Kasumi-1 (cell line): Measurements from ENCODE around the gene THEM4.
A peak's percentile ranks its signal among the peaks of the same experiment; 100 is the strongest.
"Not testable (repeated sequence)": the region's sequence is repeated elsewhere in the genome, so short reads cannot be mapped to it uniquely, and the experiment has no call there.

ENCODE experiments used
- DNase-seq, 2 experiments: peaks; one replicate each; lab custom pipeline; 2025; lab: John Stamatoyannopoulos, UW

The THEM4 gene

DNA sequence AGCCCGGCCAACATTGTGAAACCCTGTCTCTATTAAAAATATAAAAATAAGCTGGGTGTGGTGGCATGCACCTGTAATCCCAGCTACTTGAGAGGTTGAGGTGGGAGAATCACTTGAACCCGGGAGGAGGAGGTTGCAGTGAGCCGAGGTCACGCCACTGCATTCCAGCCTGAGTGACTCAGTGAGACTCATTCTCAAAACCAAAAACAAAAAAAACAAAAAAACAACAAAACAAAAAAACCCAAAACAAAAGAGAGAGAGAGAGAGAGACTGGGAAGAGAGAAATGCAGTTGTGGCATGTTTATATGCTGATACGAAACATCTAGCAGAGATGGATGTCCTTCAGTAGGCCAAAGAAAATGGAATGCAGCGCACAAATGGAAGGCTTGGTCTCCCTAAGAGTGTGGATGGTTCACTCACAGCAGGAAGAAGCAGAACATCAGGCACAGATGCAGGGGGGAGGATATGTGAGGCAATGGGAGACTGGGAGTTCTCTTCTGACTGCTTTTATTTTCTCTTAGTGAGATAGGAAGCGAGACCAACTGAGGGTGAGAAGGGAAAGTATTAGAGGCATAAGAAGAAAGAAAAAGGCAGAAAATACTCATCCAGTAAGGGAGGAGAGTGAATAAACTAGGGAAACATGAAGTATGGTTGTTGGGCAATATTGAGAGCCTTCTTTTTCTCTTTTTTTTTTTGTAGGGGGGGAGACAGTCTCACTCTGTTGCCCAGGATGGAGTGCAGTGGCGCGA is 16.0 kb downstream of the THEM4 start:
- DNase-seq = no peak

DNA sequence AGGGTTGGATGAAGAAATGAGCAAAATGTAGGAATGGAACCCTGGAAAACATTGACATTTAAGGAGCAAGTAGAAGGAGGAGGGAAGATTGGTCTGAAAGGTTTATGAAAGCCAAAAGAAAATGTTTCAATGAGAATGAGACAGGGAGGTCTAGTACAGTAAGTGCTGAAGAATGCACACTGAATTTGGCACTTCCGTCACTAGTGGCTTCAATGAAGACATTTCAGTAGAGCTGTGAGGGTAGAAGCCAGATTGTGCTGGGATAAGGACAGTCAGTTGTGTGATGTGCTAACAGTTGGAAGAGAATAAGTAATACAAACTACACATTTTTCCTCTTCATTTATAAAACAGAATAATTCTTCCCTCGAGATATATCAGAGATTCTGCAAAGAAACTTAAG is 17.1 kb downstream of the THEM4 start:
- DNase-seq = no peak

DNA sequence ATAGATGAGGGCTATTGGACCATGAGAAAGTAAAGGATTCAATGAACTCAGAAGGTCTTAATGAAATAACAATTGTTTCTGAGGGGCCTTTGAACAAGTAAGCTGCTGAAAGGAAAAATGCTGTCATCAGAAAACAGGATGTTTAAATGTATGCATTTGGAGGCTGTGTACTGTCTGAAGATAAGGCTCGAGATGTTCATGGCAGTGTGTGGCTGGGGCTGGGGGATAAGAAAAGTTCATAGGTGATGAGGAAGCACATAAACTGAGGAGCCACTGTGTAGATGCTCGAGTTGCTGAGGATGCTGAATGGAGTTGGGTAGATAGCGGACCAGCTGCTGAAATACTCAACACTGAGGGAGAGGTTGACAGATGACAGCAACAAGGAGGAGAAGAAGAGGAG is 17.8 kb downstream of the THEM4 start:
- DNase-seq = no peak

DNA sequence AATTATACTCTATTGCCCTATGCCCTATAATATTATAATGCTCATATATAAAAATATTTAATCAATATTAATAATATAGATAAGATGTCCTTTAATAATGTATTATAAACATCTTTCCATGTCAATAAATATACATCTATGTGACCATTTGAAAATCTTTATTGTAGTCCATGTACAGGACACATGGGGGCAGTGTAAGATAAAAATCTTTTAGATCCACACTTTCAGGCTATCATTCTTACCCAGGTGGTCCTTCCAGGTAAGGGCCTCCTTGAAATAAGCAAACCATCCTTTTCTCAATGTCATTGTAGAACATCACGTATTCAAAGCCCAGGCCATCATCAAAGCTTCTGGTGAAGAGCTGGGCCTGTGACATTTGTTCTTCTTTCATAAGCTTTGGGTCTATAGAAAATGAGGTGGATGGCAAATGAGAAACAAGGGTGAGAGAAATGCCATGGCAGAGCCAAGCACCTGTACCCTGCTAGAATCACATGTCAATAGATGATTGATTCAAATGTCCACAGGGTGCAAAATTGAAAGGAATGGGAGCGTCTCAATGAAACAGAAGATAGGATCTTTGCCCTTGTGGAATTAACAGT is 20.2 kb downstream of the THEM4 start:
- peak; percentile 16 to 19 for DNase-seq

DNA sequence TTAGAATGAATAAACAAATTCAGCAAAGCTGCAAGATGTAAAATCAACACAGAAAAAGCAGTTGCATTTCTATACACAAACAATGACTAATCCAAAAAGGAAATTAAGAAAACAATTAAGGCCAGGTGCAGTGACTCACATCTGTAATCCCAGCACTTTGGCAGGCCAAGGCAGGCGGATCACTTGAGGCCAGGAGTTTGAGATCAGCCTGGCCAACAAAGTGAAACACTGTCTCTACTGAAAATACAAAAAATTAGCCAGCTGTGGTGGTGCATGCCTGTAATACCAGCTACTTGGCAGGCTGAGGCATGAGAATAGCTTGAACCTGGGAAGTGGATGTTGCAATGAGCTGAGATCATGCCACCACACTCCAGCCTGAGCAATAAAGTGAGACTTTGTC is 22.3 kb downstream of the THEM4 start:
- DNase-seq = no peak

DNA sequence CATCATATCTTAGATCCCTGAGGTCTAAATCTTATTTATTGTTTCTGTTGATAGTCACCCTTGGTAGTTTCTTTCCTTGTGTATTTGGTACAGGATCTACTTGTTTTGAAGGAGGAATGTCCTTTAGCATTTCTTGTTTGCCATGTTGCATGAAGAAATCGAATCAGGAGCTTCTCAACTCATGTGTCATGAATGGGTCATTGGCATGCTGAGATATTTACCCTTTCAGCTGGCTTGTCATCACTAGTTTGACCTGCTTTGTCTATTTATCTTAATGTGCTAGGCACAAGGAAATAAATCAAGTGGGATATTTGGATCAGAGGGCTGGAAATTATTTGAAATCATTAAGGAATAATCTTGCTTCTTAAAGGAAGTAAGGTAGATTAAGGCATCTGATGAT is 23.8 kb downstream of the THEM4 start:
- no peak for DNase-seq

DNA sequence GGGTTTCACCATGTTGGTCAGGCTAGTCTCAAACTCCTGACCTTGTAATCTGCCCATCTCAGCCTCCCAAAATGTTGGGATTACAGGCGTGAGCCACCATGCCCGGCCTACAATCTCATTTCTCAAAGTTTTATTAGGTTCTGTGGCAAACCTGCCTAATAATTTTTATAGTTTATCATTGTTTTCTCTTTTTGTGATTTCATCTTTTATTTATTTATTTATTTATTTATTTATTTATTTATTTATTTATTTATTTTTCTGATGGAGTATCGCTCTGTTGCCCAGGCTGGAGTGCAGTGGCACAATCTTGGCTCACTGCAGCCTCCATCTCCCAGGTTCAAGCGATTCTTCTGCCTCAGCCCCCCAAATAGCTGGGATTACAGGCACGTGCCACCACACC is 24.4 kb downstream of the THEM4 start:
- not testable (repeated sequence) for DNase-seq

DNA sequence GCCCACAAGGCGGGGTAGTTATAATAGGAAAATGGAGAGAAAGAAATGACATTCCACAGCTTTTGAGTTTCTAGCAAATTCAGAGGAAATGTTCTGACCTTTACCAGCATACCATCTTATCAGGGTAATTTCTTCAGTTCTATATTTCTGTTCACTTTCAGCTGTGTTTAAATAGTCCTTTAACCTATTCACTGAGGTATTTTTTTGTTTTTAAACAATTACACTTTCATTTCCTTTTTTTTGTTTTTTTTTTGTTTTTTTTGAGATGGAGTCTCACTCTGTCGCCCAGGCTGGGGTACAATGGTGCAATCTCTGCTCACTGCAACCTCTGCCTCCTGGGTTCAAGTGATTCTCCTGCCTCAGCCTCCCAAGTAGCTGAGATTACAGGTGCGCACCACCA is 24.9 kb downstream of the THEM4 start:
- not testable (repeated sequence) for DNase-seq

DNA sequence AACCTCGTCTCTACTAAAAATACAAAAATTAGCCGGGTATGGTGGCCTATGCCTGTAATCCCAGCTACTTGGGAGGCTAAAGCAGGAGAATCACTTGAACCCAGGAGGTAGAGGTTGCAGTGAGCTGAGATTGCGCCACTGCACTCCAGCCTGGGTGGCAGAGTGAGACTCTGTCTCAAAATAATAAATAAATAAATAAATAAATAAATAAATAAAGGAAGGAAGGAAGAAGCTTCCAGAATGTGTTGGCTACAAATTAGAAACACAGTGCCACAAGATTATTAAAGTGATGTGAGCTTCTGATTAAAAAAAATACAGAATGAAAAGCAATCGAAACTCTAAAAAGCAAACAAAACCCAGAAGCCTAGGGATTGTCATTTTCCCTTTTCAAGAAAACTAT is 25.4 kb downstream of the THEM4 start:
- not testable (repeated sequence) for DNase-seq

DNA sequence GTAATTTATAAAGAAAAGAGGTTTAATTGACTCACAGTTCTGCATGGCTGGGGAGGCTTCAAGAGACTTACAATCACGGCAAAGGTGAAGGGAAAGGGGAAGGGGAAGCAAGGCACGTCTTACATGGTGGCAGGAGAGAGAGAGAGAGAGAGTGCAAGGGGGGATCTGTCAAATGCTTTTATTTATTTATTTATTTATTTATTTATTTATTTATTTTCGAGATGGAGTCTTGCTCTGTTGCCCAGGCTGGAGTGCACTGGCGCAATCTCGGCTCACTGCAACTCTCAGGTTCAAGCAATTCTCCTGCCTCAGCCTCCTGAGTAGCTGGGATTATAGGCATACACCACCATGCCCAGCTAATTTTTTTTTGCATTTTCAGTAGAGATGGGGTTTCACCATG is 26.4 kb downstream of the THEM4 start:
- not testable (repeated sequence) for DNase-seq

DNA sequence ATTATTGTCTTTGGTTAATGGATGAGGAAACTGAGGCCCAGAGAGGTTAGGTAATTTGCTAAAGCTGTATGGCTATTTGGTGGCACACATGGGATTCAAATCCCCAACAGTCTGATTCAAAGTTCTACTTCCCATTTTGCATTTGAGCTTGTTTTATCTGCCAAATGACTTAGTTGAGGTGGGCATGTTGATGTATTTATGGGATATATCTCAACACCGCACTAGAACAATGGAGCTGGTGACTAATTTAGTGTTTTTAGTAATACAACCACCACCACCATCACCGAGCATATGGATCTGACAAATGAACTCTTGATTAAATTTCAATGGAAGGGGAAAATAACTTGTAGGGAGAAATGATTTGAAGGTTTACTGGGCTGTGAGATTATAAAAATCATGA is 26.8 kb downstream of the THEM4 start:
- DNase-seq = no peak

DNA sequence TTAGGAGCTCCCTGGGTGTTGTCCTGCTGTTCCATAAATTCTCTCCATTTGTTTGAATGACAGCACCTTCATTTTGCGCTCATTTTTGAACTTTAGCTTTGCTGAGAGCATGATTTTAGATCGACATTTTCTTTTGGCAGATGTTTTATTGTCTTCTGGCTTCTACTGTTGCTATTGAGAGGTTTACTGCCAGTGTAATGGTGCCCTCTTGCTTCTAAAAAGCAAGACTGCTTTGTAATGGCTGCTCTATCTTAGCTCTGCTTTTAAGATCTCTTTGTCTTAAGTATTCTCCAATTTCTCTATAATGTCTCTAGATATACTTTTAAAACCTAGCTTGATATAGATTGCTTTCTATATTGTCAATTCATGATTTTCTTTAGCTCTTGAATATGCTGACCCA is 27.8 kb downstream of the THEM4 start:
- DNase-seq = peak; percentile 24 to 39

DNA sequence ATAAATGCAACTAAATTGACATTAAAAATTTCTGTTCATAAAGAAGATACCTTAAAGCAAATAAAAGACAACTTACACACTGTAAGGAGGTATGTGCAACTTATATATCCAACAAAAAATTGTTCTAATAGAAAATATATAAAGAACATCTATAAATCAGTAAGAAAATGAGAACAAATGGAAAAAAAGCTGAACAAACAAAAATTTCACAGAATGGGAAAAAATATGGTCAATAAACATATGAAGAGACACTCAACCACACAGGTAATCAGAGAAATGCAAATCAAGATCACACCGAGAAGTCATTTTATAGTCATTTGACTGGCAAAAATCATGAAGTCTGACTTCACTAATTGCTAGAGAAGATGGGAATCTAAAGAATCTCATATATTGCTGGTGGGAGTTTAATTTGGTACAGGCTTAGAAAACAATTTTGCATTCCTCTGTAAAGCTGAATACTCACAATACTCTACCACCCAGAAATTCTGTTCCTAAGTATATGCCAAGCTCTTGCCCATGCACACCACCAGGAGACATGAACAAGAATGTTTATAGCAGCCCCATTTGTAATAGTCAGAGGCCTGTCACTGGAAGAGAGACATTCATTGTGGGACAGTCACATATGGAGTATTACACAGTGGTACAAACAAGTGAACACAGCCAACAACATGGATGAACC is 33.8 kb downstream of the THEM4 start:
- no peak for DNase-seq

DNA sequence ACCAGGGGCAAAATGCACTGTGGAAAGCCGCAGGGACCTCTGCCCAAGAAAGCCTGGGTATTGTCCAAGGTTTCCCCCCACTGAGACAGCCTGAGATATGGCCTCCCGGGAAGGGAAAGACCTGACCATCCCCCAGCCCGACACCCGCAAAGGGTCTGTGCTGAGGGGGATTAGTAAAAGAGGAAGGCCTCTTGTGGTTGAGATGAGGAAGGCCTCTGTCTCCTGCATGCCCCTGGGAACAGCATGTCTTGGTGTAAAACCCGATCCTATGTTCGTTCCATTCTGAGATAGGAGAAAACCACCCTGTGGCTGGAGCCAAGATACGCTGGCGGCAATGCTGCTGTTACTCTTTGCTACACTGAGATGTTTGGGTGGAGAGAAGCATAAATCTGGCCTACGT is 36.5 kb downstream of the THEM4 start:
- peak; percentile 26 to 59 for DNase-seq

DNA sequence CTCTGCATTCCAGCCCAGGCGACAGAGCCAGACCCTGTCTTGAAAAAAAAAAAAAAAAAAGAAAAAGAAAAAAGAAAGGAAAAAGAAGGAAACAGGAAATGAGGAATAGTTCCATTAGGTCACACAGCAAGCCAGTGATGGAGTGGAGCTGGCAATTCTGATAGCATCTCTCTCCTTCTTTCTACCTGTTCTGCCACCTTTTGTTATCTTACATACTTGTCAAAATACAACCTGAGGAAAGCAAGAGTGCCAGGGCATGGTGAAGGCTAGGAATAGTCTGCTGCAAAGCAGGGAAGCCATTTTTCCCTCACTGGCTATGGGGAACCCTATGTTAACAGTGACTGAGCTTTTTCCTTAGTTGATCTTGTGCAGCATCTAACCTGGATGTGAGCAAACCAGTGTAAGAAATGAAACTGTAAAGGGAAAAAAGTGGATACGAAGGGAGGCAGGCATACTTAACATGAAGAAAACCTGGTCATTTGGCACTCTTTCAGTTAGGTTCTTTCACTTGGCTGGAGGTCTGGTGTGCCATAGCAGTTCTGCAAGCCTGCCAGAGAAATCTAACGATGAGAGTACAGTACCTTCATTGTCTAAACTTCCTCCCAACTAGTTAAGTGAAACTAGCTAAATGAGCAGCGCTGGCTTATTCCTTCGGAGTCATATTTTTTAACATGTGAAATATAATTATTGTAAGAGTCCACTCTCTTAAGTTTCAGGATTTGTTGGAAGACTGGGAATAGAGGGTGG is 37.9 kb downstream of the THEM4 start:
- no peak for DNase-seq

DNA sequence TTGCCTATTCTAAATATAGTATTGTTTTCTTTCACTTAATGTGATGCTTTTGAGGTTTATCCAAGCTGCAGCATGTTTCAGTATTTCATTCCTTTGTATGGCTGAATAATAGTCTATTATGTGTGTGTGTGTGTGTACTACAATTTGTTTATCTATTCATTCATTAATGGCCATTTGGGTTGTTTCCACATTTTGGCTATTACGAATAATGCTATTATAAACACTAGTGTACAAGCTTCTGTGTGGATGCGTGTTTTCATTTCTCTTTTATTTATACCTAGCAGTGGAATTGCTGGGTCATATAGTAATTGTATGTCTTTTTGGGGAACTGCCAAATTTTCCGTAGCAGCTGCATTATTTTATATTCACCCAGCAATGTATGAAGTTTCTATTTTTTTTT is 40.8 kb downstream of the THEM4 start:
- no peak for DNase-seq

DNA sequence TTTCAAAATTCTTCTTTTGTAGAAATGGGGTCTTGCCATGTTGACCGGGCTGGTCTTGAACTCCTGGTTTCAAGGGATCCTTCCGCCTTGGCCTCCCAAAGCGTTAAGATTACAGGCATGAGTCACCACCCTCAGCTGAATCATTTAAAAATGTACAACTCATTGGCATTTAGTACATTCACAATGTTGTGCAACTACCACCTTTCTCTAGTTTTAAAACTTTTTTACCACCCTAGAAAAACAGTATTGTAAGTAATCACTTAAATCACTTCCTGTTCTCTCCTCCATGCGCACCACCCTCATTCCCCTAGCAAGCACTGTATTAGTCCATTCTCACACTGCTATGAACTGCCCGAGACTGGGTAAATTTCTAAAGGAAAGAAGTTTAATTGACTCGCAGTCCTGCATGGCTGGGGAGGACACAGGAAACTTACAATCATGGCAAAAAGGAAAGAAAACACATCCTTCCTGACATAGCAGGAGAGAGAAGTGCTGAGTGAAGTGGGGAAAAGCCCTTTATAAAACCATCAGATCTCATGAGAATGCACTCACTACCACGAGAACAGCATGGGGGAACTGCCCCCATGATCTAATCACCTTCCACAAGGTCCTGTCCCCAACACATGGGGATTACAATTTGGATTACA is 41.4 kb downstream of the THEM4 start:
- DNase-seq = no peak

DNA sequence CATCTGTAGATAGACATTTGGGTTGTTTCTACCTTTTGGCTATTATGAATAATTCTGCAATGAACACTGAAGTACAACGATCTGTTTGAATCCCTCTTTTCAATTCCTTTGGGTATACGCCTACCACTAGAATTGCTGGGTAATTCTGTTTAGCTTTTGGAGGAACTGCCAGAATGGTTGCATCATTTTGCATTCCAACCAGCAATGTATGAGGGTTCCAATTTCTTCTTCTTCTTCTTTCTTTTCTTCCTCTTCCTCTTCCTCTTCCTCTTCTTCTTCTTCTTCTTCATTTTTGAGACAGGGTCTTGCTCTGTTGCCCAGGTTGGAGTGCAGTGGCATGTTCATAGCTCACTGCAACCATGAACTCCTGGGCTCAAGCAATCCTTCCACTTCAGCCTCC is 42.0 kb downstream of the THEM4 start:
- DNase-seq = no peak

DNA sequence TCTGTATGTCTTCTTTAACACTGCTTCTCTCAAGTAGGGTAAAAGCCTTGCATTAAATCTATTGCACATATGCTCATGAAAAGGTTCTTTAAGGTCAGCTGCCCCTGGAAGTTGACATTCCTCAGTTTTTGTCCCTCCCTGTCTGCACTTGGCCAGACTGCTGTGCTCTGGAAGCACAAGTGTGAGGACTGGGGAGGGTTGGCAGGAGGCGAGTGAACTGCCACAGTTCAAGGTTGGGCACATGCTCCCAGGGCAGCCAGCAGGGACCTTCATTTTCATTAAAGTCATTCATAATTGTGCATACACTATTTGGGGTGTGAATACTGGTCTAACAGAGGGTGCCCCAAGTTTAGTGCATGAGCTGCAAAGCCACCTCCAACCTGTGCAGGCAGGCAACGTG is 44.9 kb downstream of the THEM4 start:
- no peak for DNase-seq

DNA sequence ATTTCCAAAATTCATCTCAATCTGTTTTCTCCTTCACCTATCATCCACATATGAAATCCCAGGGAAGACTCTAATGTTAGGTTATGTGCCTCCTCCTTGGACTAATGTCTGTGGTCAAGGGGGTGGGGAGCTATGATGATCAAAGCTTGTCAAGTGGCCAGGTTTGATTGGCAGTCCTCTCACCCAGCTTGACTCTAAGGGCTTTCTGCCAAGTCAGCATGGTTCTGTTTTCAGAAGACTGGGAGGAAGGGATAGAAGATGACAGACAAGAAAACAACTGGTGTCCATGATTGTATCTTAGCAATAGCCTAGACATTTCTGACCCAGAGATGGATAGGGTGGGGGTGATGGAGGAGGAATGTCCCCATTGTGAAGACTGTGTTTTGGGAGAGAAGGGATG is 46.7 kb downstream of the THEM4 start:
- no peak for DNase-seq

DNA sequence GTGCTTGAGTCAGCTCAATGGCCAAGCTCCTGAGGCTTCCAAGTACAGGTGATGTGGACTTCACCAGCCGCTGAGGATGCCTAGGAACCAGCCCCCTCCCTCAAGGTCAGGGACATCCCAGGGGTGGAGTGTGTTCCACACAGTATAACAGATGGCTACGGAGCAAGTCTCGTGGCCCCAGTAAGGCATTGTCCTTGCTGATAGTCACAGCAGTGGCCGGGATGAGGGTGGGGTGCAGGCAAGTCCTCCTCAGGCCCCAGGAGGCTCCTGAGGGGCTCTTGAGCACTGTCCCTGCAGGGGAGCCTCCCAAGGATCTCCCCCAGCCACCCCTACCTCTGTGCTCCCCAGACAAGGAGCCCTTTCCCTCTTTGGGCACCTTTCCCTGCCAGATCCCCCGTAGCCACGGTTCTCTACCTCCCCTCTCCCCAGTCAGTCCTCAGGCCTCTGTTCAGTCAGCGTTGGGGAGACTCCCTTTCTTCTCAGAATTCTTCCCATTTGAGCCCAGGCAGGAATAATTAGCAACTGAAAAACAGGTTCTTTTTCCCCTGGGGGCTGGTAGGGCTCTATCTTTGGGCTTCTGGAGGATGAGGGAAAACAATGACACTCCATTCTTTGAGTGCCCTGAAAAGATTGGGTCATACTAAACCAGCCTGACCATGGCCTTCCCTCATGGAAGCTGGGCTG is 48.7 kb downstream of the THEM4 start:
- no peak for DNase-seq

DNA sequence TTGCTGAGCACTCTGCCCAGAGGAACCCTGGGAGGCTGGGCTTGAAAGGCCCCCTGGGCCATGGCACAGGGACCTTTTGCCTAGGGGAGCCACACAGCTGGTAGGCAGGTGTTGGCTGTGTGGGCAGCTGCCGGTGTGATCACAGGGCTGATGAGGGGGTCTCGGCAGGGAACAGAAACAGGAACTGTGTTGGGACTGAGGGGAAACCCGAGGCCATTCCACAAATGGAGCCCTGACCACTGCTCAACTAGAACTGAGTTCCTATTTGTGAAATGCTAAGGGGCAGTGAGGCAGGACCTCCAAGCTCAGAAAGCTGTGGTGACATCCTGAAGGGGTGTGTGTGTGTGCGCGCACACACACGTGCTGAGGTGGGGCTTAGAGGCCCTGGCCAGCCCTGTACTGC is 49.4 kb downstream of the THEM4 start:
- DNase-seq = no peak
